Stimulated activated CD4-positive, alpha-beta T cell treated with anti-CD3 and anti-CD28 coated beads, Interleukin-1b, Interleukin-23, amount 100 ng/mL, for 24 hours (primary cell): ENCODE results near the gene OR8S1.
"Not testable (repeated sequence)": the region's sequence is repeated elsewhere in the genome, so short reads cannot be mapped to it uniquely, and the experiment has no call there.

Experiments
- DNase-seq, 4 experiments: peaks; one replicate each; pipeline ENCODE4 v3.0.0-alpha.2; 2020; ENCODE audit warnings: low read depth in 4 of 4, low spot score in 1 of 4

Gene OR8S1

DNA sequence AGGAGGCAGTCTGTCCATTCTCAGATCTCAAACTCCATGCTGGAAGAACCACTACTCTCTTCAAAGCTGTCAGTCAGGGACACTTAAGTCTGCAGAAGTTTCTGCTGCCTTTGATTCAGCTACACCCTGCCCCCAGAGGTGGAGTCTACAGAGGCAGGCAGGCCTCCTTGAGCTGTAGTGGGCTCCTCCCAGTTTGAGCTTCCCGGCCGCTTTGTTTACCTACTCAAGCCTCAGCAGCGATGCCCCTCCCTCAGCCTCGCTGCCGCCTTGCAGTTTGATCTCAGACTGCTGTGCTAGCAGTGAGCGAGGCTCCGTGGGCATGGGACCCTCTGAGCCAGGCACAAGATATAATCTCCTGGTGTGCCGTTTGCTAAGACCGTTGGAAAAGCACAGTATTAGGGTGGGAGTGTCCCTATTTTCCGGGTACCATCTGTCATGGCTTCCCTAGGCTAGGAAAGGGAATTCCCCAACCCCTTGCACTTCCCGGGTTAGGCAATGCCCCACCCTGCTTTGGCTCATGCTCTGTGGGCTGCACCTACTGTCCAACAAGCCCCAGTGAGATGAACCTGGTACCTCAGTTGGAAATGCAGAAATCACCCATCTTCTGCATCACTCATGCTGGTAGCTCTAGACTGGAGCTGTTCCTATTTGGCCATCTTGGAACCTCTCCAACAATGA is 28.4 kb downstream of the OR8S1 start:
- DNase-seq, result not testable (repeated sequence)

- DNase-seq, result no peak
Measured at GRCh38 chr12:48556631-48557030, 31.2 kb downstream of the OR8S1 start.

DNA sequence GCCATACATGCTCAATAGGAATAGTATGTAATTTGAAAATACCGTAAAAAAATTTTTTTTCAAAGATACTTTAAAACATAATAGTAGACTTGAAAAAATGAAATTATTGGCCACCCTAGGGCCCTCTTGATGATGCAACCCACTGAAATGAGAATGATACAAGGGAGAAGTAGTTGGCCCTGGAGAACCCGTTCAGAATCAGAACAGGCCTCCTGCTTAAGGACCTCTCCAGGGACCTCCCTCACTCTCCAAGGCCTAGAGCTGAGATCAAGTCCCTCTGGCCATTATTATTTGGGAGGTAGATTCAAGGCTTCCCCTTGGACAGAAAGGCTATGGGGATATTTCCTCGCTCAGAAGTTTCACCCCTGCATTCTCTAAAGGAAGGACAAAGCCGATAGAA is 32.5 kb downstream of the OR8S1 start:
- no peak for DNase-seq

DNA sequence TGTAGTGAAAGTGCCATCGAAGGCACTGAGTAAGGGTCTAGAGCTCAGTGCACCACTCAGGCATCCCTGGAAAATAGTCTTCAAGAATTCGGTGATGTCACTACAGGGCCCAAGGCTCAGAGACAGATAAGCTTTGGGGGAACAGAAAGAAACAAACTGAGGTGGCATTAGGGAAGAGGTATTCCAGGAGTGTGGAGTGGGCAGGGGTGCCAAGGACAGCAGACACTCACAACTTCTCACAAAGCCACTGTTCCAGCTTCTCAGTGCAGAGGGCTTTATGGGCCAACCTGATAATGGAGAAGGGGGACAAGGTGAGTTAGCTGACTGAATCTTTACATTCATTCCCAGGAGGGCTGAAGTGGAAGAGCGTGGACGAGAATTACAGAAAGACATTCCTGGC is 42.3 kb downstream of the OR8S1 start:
- no peak for DNase-seq

DNA sequence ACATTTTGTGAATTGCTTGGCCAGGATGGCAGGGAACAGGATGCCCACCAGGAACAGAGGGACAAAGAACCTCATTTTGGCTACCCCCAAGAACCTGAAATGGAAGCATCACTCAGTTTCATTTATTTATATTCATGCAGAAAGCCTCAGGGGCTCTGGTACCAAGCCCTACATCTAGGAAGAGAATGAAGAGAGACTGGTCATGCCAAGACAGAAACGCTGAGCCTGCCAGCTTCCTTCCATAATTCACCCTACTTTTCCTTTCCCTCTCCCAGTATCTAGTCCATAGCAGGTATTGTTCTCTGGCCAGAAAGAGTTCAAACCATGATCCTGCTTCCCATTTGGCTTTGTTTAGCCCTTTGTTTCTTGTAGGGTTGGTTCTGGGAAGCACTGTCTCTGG is 44.5 kb downstream of the OR8S1 start, which contains the start of gene LALBA:
Gene LALBA (minus strand): TSS at position 101 of the 400 bp plus-strand sequence. CDS start 26 bp downstream, at position 75.
- no peak for DNase-seq

DNA sequence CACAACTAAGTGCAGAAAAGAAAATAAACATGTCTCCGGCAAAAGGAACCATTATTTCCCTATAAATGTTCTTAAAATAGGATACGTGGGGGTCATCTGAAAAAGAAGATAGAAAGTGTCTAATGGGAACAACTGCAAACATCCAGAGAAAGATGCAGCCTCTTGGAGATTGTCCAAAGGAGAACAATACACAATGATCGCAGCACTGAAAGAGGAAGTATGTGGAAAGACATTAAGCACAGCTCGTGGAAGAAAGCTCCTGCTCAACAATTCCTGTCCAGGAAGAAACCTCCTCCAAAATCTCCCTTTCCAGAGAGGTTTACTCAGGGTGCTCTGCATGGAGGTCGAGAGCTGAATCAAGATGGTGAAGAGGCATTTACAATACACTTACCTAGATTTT is 46.9 kb downstream of the OR8S1 start:
- DNase-seq, result no peak
